ENCODE measurements around the gene TNPO1.

- TF ChIP-seq CTCF (conservative IDR thresholded peaks at IDR 0.05) = no peak
- no peak for TF ChIP-seq EZH2 (IDR thresholded peaks at IDR 0.05; ENCODE audit: low read depth)
These were observed 4.6 kb upstream of the TNPO1 start for GRCh38 chr5:72811849-72812248.
